ENCODE results near the gene SHISA4. TPM values are rescaled to one million over a fixed set of nuclear protein-coding genes. Genes with fewer than 3 reads are reported as not detected.
"Not testable (repeated sequence)": the region's sequence is repeated elsewhere in the genome, so short reads cannot be mapped to it uniquely, and the experiment has no call there.

Gene SHISA4
- total RNA-seq, 1 experiment from 2014 or later, result 31.9 TPM

DNA sequence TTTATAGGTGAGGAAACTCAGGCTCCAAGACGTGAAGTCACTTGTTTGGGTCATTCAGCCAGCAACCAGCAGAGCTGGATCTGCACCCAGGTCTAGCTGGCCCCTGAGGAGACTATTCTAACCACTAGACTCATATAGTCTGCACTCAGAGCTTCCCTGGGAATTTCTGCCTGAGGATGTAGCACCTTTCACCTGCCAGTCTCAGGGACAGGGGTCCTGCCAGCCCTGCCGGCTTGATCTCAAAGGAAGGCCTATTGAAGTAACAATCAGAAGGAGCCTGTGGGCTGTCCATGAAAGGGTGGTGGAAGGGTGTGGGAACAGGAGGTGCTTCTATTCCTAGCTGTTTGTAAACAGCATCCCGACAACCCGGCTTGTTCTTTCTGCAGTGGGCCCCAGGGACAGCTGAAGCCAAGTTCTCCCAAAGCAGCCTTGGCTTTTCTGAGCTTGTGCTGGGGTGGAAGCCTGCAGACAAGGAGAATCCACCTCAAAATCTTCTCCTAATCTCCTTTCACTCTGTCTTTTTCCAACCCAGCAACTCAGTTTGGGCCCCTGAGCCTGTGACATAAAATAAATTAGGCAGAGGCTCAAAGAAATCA lies 49.8 kb downstream of the SHISA4 start:
- H3K9me3 ChIP-seq (replicated peaks), result no peaks in the 10 kb centered on the region
- no peaks in the 10 kb centered on the region for H3K27me3 ChIP-seq (replicated peaks)
- H3K4me1 ChIP-seq (replicated peaks), result peaks cover 32% of the 10 kb centered on the region
- peak overlapping the region; percentile 86 for H3K27ac ChIP-seq
- H3K36me3 ChIP-seq, result no peaks in the 10 kb centered on the region
- peak in 1 of 2 experiments; percentile 34 for DNase-seq (ENCODE audit: low read depth in 1 of 2, low spot score in 2 of 2)
- no peak overlapping the region for H3K4me3 ChIP-seq

DNA sequence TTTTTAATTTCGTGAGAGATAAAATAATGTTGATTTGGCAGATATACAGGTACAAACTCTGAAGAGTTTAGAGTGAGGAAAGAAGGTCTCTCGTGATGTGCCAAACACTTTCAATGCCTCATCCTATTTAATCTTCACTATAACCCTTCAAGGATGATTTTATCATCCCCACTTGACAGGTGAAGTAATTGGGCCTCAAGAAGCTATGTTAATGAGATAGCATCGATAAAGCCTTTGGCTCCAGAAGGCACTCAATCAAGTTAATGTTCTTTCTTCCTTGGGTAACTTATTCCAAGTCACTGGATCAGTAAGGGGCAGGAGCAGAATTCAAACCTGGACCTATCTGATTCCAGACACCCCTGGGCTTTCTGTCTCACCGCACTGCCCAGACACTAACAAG lies 50.5 kb downstream of the SHISA4 start:
- Histone ChIP-seq H3K27me3 (replicated peaks) (no peaks in the 10 kb centered on the region), H3K27ac (no peak overlapping the region), H3K9me3 (replicated peaks) (no peaks in the 10 kb centered on the region), H3K4me1 (replicated peaks) (peaks cover 26% of the 10 kb centered on the region), H3K36me3 (no peaks in the 10 kb centered on the region), H3K4me3 (no peak overlapping the region)
- no peak for DNase-seq (ENCODE audit: low read depth in 1 of 2, low spot score in 2 of 2)

DNA sequence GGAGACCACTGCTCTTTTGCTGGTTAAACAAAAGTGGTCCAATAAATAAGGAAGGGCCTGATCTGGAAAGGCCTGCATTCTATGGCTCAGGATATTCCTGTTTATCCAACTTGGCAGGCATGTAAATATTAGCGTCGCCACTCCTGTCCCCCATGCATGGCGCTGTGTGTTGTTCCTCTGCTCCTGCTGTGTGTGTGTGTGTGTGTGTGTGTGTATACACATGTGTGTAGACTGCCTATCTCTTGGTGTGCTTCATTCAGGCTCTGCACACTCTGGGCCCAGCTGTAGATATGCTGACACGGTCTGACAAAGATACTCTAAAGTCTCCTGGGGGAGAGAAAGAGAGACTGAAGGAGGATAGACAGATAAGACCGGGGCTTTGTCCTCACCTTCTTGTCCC lies 50.9 kb downstream of the SHISA4 start:
- Histone ChIP-seq H3K4me3 (no peak overlapping the region), H3K27ac (no peak overlapping the region), H3K4me1 (replicated peaks) (peaks cover 22% of the 10 kb centered on the region), H3K9me3 (replicated peaks) (no peaks in the 10 kb centered on the region), H3K27me3 (replicated peaks) (no peaks in the 10 kb centered on the region), H3K36me3 (no peaks in the 10 kb centered on the region)
- no peak for DNase-seq (ENCODE audit: low read depth in 1 of 2, low spot score in 2 of 2)

GRCh38 chr1:201940316-201940715 lies 51.6 kb downstream of the SHISA4 start:
- H3K27me3 ChIP-seq (replicated peaks); H3K36me3 ChIP-seq; DNase-seq (ENCODE audit: low read depth in 1 of 2, low spot score in 2 of 2); H3K4me3 ChIP-seq; H3K27ac ChIP-seq; H3K9me3 ChIP-seq (replicated peaks): not testable (repeated sequence)
- peaks cover 26% of the 10 kb centered on the region for H3K4me1 ChIP-seq (replicated peaks)

- Histone ChIP-seq H3K36me3 (no peaks in the 10 kb centered on the region), H3K4me1 (replicated peaks) (peaks cover 37% of the 10 kb centered on the region), H3K4me3 (no peak overlapping the region), H3K27me3 (replicated peaks) (no peaks in the 10 kb centered on the region), H3K27ac (no peak overlapping the region), H3K9me3 (replicated peaks) (no peaks in the 10 kb centered on the region)
- no peak for DNase-seq (ENCODE audit: low read depth in 1 of 2, low spot score in 2 of 2)
Measured at GRCh38 chr1:201941420-201942128, 52.9 kb downstream of the SHISA4 start.

DNA sequence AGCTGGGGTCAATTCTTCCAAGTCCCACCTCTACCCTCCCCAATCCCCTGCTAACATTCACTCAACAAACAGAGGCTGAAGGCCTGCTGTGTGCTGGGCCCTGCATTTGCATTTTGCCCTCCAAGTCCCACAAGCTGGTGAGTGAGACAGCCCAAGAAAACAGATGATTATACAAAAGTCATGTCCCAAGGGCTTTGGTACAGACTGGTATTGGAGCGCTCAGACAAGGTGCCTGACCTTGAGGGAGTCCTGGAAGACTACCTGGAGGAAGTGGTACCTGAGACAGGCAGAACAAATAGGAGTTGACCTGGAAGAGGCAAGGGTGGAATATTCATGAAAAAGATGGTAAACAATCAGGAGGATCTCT lies 53.4 kb downstream of the SHISA4 start:
- DNase-seq (ENCODE audit: low read depth in 1 of 2, low spot score in 2 of 2), result no peak
- H3K27me3 ChIP-seq (replicated peaks), result no peaks in the 10 kb centered on the region
- H3K4me3 ChIP-seq, result no peak overlapping the region
- H3K36me3 ChIP-seq, result no peaks in the 10 kb centered on the region
- peaks cover 42% of the 10 kb centered on the region for H3K4me1 ChIP-seq (replicated peaks)
- H3K27ac ChIP-seq, result no peak overlapping the region
- no peaks in the 10 kb centered on the region for H3K9me3 ChIP-seq (replicated peaks)

Other genes with a start within 250 kb of the SHISA4 start
- 19.5 and 25.9 TPM in 2 replicates for gene IPO9, start 59.7 kb upstream of the SHISA4 start, total RNA-seq (2014; rRNA removed; shearing (Covaris generic))
- gene LMOD1, start 57.6 kb downstream of the SHISA4 start, total RNA-seq (2014; rRNA removed; shearing (Covaris generic)), result 6.4 and 8.1 TPM in 2 replicates
- 87.5 and 108 TPM in 2 replicates for gene TIMM17A, start 66.6 kb downstream of the SHISA4 start, total RNA-seq (2014; rRNA removed; shearing (Covaris generic))
- 69.7 and 80.9 TPM in 2 replicates for gene RNPEP, start 93.8 kb downstream of the SHISA4 start, total RNA-seq (2014; rRNA removed; shearing (Covaris generic))
- gene ELF3, start 121.7 kb downstream of the SHISA4 start, total RNA-seq (2014; rRNA removed; shearing (Covaris generic)), result 0.05 TPM in 1 of 2 replicates, not detected in the other
- 0.05 TPM in 1 of 2 replicates, not detected in the other for gene GPR37L1, start 234.0 kb downstream of the SHISA4 start, total RNA-seq (2014; rRNA removed; shearing (Covaris generic))

Measured in SJSA1 (cell line).